ENCODE measurements around the gene MAML3.
"Not testable (repeated sequence)": the region's sequence is repeated elsewhere in the genome, so short reads cannot be mapped to it uniquely, and the experiment has no call there.

The MAML3 gene

GRCh38 chr4:139955600-139955999, 198.4 kb downstream of the MAML3 start:
- no peak for DNase-seq (ENCODE audit: low read depth)
- TF ChIP-seq CTCF (IDR thresholded peaks at IDR 0.05; ENCODE audit: low read depth, low read length, missing control alignments): no peak
- no peak overlapping the region for H3K4me3 ChIP-seq (ENCODE audit: low read depth, low read length)

- no peak overlapping the region for H3K4me3 ChIP-seq (ENCODE audit: low read depth, low read length)
- no peak for DNase-seq (ENCODE audit: low read depth)
- no peak for TF ChIP-seq CTCF (IDR thresholded peaks at IDR 0.05; ENCODE audit: low read depth, low read length, missing control alignments)
These were observed 199.5 kb downstream of the MAML3 start for GRCh38 chr4:139954512-139954911.

- H3K4me3 ChIP-seq (ENCODE audit: low read depth, low read length): no peak overlapping the region
- DNase-seq (ENCODE audit: low read depth): no peak
- no peak for TF ChIP-seq CTCF (IDR thresholded peaks at IDR 0.05; ENCODE audit: low read depth, low read length, missing control alignments)
These were observed 203.0 kb downstream of the MAML3 start for GRCh38 chr4:139951021-139951420.

GRCh38 chr4:139950568-139950967, 203.4 kb downstream of the MAML3 start:
- peak; percentile 68 for DNase-seq (ENCODE audit: low read depth)
- TF ChIP-seq CTCF (IDR thresholded peaks at IDR 0.05; ENCODE audit: low read depth, low read length, missing control alignments): no peak

GRCh38 chr4:139944916-139945315, 209.1 kb downstream of the MAML3 start:
- not testable (repeated sequence) for H3K4me3 ChIP-seq (ENCODE audit: low read depth, low read length); DNase-seq (ENCODE audit: low read depth)

More at GRCh38 chr4:139950568-139950967, 203.4 kb downstream of the MAML3 start:
- no peak overlapping the region for H3K4me3 ChIP-seq (ENCODE audit: low read depth, low read length)

GRCh38 chr4:139943277-139943676, 210.7 kb downstream of the MAML3 start:
- no peak for TF ChIP-seq CTCF (IDR thresholded peaks at IDR 0.05; ENCODE audit: low read depth, low read length, missing control alignments)
- no peak overlapping the region for H3K4me3 ChIP-seq (ENCODE audit: low read depth, low read length)
- DNase-seq (ENCODE audit: low read depth): no peak

GRCh38 chr4:139942241-139942640, 211.7 kb downstream of the MAML3 start:
- no peak for DNase-seq (ENCODE audit: low read depth)
- no peak for TF ChIP-seq CTCF (IDR thresholded peaks at IDR 0.05; ENCODE audit: low read depth, low read length, missing control alignments)
- H3K4me3 ChIP-seq (ENCODE audit: low read depth, low read length): no peak overlapping the region

- DNase-seq (ENCODE audit: low read depth): no peak
- TF ChIP-seq CTCF (IDR thresholded peaks at IDR 0.05; ENCODE audit: low read depth, low read length, missing control alignments): no peak
- H3K4me3 ChIP-seq (ENCODE audit: low read depth, low read length): no peak overlapping the region
These were observed 213.4 kb downstream of the MAML3 start for GRCh38 chr4:139940600-139940999.
